Measurements from ENCODE around the gene PCBP3. TPM values are rescaled to one million over a fixed set of nuclear protein-coding genes. Genes with fewer than 3 reads are reported as not detected.
A peak's percentile ranks its signal among the peaks of the same experiment; 100 is the strongest.

PCBP3 gene
- total RNA-seq, 1 donor from 2014 or later: 8.2 TPM

DNA sequence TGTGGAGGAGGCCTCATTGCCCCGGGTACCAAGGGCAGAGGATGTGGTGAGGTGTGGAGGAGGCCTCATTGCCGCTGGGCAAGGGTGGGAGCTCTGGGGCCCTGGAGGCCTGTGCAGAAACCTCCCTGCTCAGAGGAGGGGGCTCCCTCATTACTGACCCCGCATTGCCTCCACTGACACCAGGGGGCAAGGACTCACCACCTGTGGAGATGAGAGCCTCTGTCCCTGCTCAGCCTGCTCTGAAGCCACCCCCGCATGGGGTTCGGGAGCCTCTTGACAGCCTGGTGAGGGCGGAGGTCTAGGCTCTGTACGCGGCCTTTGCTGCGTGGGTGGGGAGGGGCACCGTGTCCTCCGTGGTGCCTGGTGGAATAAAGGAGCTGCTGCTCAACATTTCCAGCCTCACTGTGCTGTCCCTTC is 243.1 kb downstream of the PCBP3 start:
- no peak overlapping the region for H3K4me3 Mint-ChIP-seq
- intact Hi-C loops (cut with micrococcal nuclease): loop anchor here (5.0 to 10.0 kb wide), 2 partner anchors 69 to 242 kb away; partner anchors contain the start of gene PCBP3
- H3K27ac Mint-ChIP-seq: peak overlapping the region; percentile 83
- peaks cover 15% of the 10 kb centered on the region for H3K27me3 Mint-ChIP-seq (ENCODE audit: insufficient read depth)
- H3K36me3 Mint-ChIP-seq (ENCODE audit: low read depth): peaks cover 7% of the 10 kb centered on the region
- peak; percentile 7 for DNase-seq (ENCODE audit: low spot score)
- peaks cover 3% of the 10 kb centered on the region for H3K9me3 Mint-ChIP-seq
- peaks cover 45% of the 10 kb centered on the region for H3K4me1 Mint-ChIP-seq (ENCODE audit: low read depth)

DNA sequence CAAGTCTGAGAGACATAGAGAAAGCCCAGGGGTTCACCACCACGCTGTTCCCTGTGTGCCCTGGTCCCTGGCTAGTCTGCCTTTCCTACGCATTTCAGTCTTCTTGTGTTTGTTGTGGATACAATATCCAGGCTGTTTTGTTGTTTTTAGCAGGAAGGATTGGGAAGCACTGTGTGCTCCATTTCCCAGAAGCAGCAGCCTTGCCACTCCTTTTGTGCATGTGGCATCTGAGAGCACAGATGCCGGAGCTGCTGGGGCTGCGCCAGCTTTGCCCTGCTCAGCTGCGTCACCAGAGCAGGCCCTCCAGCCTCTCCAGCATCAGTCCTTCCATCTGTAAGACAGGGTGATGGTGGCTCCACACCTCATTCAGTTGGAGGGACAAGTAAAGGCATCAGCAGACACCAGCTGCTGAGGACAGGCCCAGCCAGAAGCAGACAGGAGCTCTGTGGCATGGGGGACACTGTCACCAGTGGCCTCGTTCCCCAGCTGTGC is 243.6 kb downstream of the PCBP3 start:
- Mint-ChIP-seq H3K27ac (no peak overlapping the region), H3K36me3 (ENCODE audit: low read depth) (peaks cover 7% of the 10 kb centered on the region), H3K9me3 (peaks cover 3% of the 10 kb centered on the region), H3K4me3 (no peak overlapping the region), H3K27me3 (ENCODE audit: insufficient read depth) (peaks cover 18% of the 10 kb centered on the region), H3K4me1 (ENCODE audit: low read depth) (peaks cover 50% of the 10 kb centered on the region)
- intact Hi-C loops (cut with micrococcal nuclease): loop anchor here (5.0 to 10.0 kb wide), 2 partner anchors 70 to 242 kb away; partner anchors contain the start of gene PCBP3
- DNase-seq (ENCODE audit: low spot score): no peak

DNA sequence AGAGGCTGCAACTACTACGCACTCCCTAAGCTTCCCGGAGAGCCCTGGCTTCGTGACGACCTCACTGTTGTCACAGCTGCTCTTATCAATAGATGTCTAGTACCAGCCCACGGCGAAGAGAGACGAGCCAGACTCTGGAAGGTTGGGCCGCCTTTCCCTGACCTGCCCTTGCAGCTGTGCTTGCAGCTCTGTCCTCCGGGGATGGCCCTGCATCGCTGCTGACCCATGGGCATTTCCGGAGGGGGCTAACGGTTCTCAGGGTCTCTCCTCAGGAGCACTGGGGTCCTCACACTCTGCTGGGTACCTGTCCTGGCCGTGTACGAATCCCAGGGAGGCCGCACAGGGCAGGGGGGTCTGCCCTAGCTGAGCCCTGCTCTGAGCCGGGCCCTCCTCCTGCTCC is 244.3 kb downstream of the PCBP3 start:
- peaks cover 52% of the 10 kb centered on the region for H3K4me1 Mint-ChIP-seq (ENCODE audit: low read depth)
- peaks cover 7% of the 10 kb centered on the region for H3K36me3 Mint-ChIP-seq (ENCODE audit: low read depth)
- DNase-seq (ENCODE audit: low spot score): no peak
- peaks cover 19% of the 10 kb centered on the region for H3K27me3 Mint-ChIP-seq (ENCODE audit: insufficient read depth)
- intact Hi-C loops (cut with micrococcal nuclease): loop anchor here (5.0 to 10.0 kb wide), 2 partner anchors 70 to 243 kb away; partner anchors contain the start of gene PCBP3
- no peak overlapping the region for H3K27ac Mint-ChIP-seq
- no peak overlapping the region for H3K4me3 Mint-ChIP-seq
- peaks cover 3% of the 10 kb centered on the region for H3K9me3 Mint-ChIP-seq

GRCh38 chr21:45888386-45889009 is 245.0 kb downstream of the PCBP3 start:
- peaks cover 19% of the 10 kb centered on the region for H3K27me3 Mint-ChIP-seq (ENCODE audit: insufficient read depth)
- H3K4me1 Mint-ChIP-seq (ENCODE audit: low read depth): peaks cover 52% of the 10 kb centered on the region
- no peak overlapping the region for H3K4me3 Mint-ChIP-seq
- H3K27ac Mint-ChIP-seq: no peak overlapping the region
- no peak for DNase-seq (ENCODE audit: low spot score)
- intact Hi-C loops (cut with micrococcal nuclease): loop anchor here (5.0 to 10.0 kb wide), 2 partner anchors 71 to 244 kb away; partner anchors contain the start of gene PCBP3
- peaks cover 3% of the 10 kb centered on the region for H3K9me3 Mint-ChIP-seq
- H3K36me3 Mint-ChIP-seq (ENCODE audit: low read depth): peaks cover 7% of the 10 kb centered on the region

DNA sequence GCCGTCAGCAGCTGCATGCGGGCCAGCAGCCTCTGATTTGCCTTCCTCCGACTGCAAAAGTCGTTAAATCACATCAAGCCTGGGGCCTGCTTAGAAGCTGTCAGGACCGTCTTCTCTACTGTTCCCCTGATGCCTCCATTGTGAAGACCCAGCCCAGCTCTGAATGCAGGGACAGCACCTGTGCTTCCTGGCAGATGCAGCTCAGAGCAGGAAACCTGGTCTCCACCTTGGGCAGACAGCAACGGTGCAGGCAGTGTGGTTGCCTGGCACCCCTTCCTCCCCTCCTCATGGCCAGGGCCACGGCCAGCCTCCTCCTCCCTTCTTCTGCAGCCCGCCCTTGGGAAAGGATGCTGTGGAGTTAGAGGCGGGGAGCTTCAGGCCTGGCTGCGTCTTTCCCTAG is 245.7 kb downstream of the PCBP3 start:
- intact Hi-C loops (cut with micrococcal nuclease): loop anchor here (5.0 to 10.0 kb wide), 2 partner anchors 72 to 244 kb away; partner anchors contain the start of gene PCBP3
- Mint-ChIP-seq H3K27ac (no peak overlapping the region), H3K4me3 (no peak overlapping the region), H3K9me3 (peaks cover 3% of the 10 kb centered on the region), H3K4me1 (ENCODE audit: low read depth) (peaks cover 51% of the 10 kb centered on the region), H3K27me3 (ENCODE audit: insufficient read depth) (peaks cover 19% of the 10 kb centered on the region), H3K36me3 (ENCODE audit: low read depth) (peaks cover 7% of the 10 kb centered on the region)
- no peak for DNase-seq (ENCODE audit: low spot score)

DNA sequence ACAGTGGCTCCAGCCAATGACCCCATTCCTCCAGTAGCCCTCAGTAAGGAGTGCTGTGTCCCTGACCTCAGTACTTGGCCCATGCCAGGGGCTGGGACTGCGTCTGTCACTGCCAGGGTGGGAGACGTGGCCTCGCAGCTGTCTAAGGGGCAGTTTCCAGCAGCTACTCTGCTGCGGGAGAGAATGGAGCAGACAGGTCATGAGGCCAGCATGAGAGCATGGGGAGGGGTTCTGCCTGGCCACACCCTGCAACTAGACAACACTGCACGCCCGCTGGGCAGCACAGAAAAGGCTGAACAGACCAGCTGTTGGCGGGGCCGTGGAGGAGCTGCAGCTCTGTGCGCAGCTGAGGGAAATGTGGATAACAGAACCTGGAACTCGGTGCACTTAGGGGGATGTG is 246.4 kb downstream of the PCBP3 start:
- no peak overlapping the region for H3K4me3 Mint-ChIP-seq
- peaks cover 7% of the 10 kb centered on the region for H3K36me3 Mint-ChIP-seq (ENCODE audit: low read depth)
- peaks cover 3% of the 10 kb centered on the region for H3K9me3 Mint-ChIP-seq
- no peak overlapping the region for H3K27ac Mint-ChIP-seq
- DNase-seq (ENCODE audit: low spot score): no peak
- peaks cover 44% of the 10 kb centered on the region for H3K4me1 Mint-ChIP-seq (ENCODE audit: low read depth)
- intact Hi-C loops (cut with micrococcal nuclease): loop anchor here (5.0 to 10.0 kb wide), 2 partner anchors 73 to 245 kb away; partner anchors contain the start of gene PCBP3
- peaks cover 19% of the 10 kb centered on the region for H3K27me3 Mint-ChIP-seq (ENCODE audit: insufficient read depth)

DNA sequence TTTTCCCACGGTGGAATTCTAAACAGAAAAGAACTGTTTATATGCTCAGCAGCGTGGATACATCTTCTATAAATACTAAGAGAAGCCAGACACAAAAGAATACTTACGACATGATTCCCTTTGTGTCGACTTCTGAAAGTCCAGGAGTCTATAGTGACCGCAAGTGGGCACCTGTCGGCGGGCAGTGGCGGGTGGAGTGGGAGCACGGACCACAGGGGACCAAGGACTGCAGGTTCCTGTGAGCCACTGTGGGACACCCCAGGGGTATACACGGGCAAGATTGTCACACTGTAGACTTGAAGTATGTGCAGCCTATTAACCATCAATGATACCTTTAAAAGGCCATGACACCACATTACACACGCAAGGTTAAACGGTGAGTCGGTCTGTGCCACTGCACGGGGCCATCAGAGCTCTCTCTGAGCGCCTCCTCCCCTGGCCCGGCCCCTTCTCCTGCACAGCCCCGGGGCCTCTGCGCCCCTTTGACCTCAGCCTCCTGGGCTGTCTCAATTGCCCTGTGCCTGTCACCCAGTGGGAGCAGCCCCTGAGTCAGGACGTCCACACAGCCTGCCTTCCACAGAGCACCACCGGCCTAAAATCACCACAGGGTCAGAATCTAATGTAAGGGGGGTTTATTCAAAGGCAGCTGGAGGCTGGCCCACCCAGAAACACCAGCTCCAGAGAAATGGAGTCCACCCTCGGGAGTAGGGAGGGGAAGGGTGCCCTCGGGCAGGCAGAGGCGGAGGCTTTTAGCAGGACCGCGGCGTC is 248.0 kb downstream of the PCBP3 start:
- Mint-ChIP-seq H3K4me3 (no peak overlapping the region), H3K27ac (no peak overlapping the region), H3K36me3 (ENCODE audit: low read depth) (peaks cover 2% of the 10 kb centered on the region), H3K4me1 (ENCODE audit: low read depth) (peaks cover 27% of the 10 kb centered on the region), H3K9me3 (no peaks in the 10 kb centered on the region), H3K27me3 (ENCODE audit: insufficient read depth) (peaks cover 17% of the 10 kb centered on the region)
- no peak for DNase-seq (ENCODE audit: low spot score)
- intact Hi-C loops (cut with micrococcal nuclease): no loop called here

DNA sequence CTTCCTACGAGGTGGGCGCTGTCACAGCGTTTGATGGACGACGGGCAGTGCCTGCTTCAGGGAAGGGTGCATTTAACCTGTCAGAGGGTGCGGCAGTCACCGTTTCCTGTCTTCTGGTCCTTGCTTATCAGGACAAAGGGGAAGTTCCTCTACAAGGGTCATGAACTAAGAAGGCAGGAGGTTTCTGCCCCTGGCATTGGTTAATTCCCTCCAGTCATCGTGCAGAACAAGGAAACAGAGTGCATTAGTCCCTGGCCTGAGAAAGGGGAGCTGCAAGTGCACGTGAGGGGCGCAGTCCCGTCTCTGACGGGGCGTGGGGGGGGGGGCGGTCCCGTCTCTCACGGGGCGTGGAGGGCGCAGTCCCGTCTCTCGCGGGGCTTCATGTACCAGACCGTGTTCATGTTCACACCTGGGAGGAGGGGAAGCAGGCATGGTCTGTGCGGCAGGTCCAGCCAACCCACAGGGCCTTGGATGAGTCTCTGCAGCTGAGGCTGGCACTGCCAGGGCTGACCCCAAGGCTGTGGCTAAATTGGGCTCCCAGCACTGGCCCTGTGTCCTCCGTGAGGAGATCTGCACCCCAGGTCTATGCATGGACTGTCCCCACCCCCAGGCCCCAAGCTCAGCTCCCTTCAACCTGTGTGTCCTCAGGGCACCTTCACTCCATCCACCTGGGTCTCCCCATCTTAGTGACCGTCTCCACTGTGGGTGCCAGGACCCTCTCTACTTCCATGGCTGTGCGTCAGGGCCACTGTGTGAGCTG is 248.8 kb downstream of the PCBP3 start:
- Mint-ChIP-seq H3K4me3 (no peak overlapping the region), H3K9me3 (no peaks in the 10 kb centered on the region)
- intact Hi-C loops (cut with micrococcal nuclease): no loop called here

DNA sequence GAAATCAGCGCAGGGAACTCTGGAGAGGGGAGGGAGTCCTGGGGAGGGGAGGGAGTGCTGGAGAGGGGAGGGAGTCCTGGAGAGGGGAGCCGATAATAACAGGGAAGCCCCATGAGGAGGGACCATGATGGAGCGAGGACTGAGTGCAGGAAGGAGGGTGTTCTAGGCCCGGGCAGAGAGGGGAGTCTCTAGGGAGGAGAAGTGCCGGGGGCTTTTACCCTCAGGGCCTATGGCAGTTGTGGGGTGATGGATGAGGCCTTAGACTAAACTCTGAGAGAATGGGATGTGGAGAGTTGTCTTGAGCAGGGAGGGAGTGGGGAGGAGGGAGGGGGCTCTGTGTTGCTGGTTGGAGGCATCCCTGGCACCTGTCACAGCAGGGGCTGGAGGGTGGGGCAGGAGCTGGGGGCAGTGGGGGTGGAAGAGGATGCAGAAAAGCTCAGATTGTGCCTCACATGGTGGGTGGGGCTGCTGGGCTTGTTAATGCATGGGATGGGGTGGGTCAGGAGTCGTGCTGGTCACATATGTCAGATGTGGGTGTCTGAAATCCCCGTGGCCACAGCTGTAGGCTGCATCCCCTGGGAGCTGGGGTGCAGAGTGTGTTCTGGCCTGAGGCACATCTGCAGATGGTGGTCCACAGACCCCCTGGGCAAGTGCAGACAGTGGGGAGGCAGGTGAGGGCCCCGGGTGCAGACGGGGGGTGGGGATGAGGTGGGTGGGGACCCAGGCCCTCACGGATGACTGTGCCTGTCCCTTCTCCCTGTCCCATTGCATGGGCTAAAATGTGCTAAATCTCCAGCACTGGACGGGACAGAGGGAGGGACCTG is 249.6 kb downstream of the PCBP3 start:
- Mint-ChIP-seq H3K27me3 (ENCODE audit: insufficient read depth) (peaks cover 17% of the 10 kb centered on the region), H3K9me3 (no peaks in the 10 kb centered on the region), H3K27ac (no peak overlapping the region), H3K36me3 (ENCODE audit: low read depth) (peaks cover 2% of the 10 kb centered on the region), H3K4me3 (no peak overlapping the region), H3K4me1 (ENCODE audit: low read depth) (peaks cover 20% of the 10 kb centered on the region)
- DNase-seq (ENCODE audit: low spot score): no peak
- intact Hi-C loops (cut with micrococcal nuclease): no loop called here

More for the DNA sequence above, 248.8 kb downstream of the PCBP3 start:
- Mint-ChIP-seq H3K27me3 (ENCODE audit: insufficient read depth) (peaks cover 17% of the 10 kb centered on the region), H3K27ac (no peak overlapping the region), H3K4me1 (ENCODE audit: low read depth) (peaks cover 20% of the 10 kb centered on the region), H3K36me3 (ENCODE audit: low read depth) (peaks cover 2% of the 10 kb centered on the region)
- no peak for DNase-seq (ENCODE audit: low spot score)

- no peak overlapping the region for H3K27ac Mint-ChIP-seq
- peaks cover 1% of the 10 kb centered on the region for H3K36me3 Mint-ChIP-seq (ENCODE audit: low read depth)
- peaks cover 12% of the 10 kb centered on the region for H3K27me3 Mint-ChIP-seq (ENCODE audit: insufficient read depth)
- no peaks in the 10 kb centered on the region for H3K9me3 Mint-ChIP-seq
- peaks cover 14% of the 10 kb centered on the region for H3K4me1 Mint-ChIP-seq (ENCODE audit: low read depth)
- no peak overlapping the region for H3K4me3 Mint-ChIP-seq
- intact Hi-C loops (cut with micrococcal nuclease): no loop called here
- DNase-seq (ENCODE audit: low spot score): no peak
These were observed 250.4 kb downstream of the PCBP3 start for GRCh38 chr21:45893740-45894449.

DNA sequence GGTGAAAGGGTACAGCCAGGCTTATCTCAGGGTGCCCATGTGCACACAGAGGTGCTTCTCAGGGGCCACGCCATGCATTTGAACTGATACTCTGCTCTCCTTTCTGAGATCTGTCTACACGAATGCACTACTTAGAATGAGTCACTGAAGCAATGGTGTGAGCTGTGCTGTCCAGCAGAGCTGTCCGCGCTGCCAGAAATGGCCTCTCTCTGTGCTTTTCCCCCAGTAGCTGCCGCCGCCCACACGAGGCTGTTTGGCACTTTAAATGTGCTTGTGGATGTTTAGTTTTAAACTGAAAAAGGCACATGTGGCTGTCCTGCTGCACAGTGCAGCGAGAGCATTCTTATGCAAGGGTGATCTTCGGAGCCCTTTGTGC is 250.9 kb downstream of the PCBP3 start:
- intact Hi-C loops (cut with micrococcal nuclease): no loop called here
- Mint-ChIP-seq H3K36me3 (ENCODE audit: low read depth) (no peaks in the 10 kb centered on the region), H3K9me3 (no peaks in the 10 kb centered on the region)

More for the DNA sequence above, 250.9 kb downstream of the PCBP3 start:
- no peak overlapping the region for H3K4me3 Mint-ChIP-seq
- no peak overlapping the region for H3K27ac Mint-ChIP-seq
- no peak for DNase-seq (ENCODE audit: low spot score)
- H3K27me3 Mint-ChIP-seq (ENCODE audit: insufficient read depth): peaks cover 11% of the 10 kb centered on the region
- H3K4me1 Mint-ChIP-seq (ENCODE audit: low read depth): peaks cover 11% of the 10 kb centered on the region

Data from activated T-helper 1 cell treated with anti-CD3 and anti-CD28 coated beads, Interleukin-12 subunit alpha, Interleukin-12 subunit beta, Interleukin-2, Interleukin-4 antibody, amounts not matched to agents 30 ng/mL and 10 ng/mL and 1 ng/mL, durations not matched to agents 14 hours and 24 hours and 36 hours (primary cell).